K562 (cell line): ENCODE data around the gene ALKBH2. TPM values are rescaled to one million over a fixed set of nuclear protein-coding genes. Genes with fewer than 3 reads are reported as not detected.

Source experiments
- ADNP ChIP-seq: fragments of 200-800 bp; sonication (Bioruptor generic); IDR thresholded peaks from 2 replicates; pipeline ENCODE4 v1.6.1; 2016; ENCODE audit warnings: missing genetic modification characterization, missing compliant biosample characterization
- ETV1 ChIP-seq: fragments of 450-650 bp; conservative IDR thresholded peaks from 2 replicates; pipeline ENCODE4 v1.6.1; 2016; ENCODE audit warnings: missing genetic modification characterization, control low read depth, low read depth, missing compliant biosample characterization
- ETV5 ChIP-seq: sonication (generic); formaldehyde crosslinking; IDR thresholded peaks from 2 replicates; pipeline ENCODE4 v1.4.0; 2020; ENCODE audit warnings: low read depth, mild to moderate bottlenecking, missing genetic modification reagents
- MYNN ChIP-seq, 2 experiments: sonication (generic); formaldehyde crosslinking in 1 of 2; IDR thresholded peaks; 2 replicates each; pipeline versions ENCODE4 v1.5.0 to v1.6.1; 2016 to 2020; ENCODE audit warnings: antibody characterized with exemption in 1 of 2, missing genetic modification reagents in 1 of 2
- NFIC ChIP-seq: fragments of 450-650 bp; IDR thresholded peaks from 2 replicates; pipeline ENCODE4 v1.6.1; 2017; ENCODE audit warnings: mild to moderate bottlenecking, inconsistent platforms
- NRF1 ChIP-seq, 2 experiments: fragments of 450-650 bp; IDR thresholded peaks in 1 of 2; conservative IDR thresholded peaks in 1 of 2; 2 replicates each; pipeline ENCODE4 v1.6.1; 2014; ENCODE audit warnings: mild to moderate bottlenecking in 2 of 2
- PHF20 ChIP-seq: fragments of 450-650 bp; IDR thresholded peaks from 2 replicates; pipeline ENCODE4 v1.6.1; 2018; ENCODE audit not compliant: partially characterized antibody
- XRCC3 ChIP-seq: fragments of 450-650 bp; IDR thresholded peaks from 2 replicates; pipeline ENCODE4 v1.6.1; 2017; ENCODE audit warnings: mild to moderate bottlenecking, moderate library complexity
- ZNF134 ChIP-seq: fragments of 250-450 bp; sonication (Bioruptor Pico); conservative IDR thresholded peaks from 2 replicates; pipeline ENCODE4 v1.4.0; 2020
- polyA plus RNA-seq, 8 experiments: library from polyadenylated mRNA; depleted of rRNA in 4 of 8; stranded (reverse) in 5 of 8; unstranded in 3 of 8; fragments of >200 nt; fragmentation: Nextera tagmentation in 2 of 8; fragmentation: Illumina TruSeq in 1 of 8; extraction: Ambion mirVana in 2 of 8; extraction: Trizol in 1 of 8; gene quantifications; 2 replicates each; pipeline versions ENCODE4 v1.2.1 to v1.2.3, GENCODE V29; 2011 to 2014; ENCODE audit warnings: inconsistent platforms in 1 of 8, missing spikeins in 1 of 8
- total RNA-seq, 7 experiments: library from RNA; depleted of rRNA in 6 of 7; stranded (reverse); fragments of >200 nt in 6 of 7; fragmentation: Illumina TruSeq in 2 of 7; extraction: Trizol in 2 of 7; gene quantifications; 2 replicates each; pipeline versions ENCODE4 v1.2.1 to v1.2.3, GENCODE V29; 2011 to 2021; ENCODE audit warnings: low replicate concordance in 1 of 7
- TF ChIP-seq, protein P1 (sequence below): IDR thresholded peaks from 2 replicates; pipeline ENCODE4 v1.6.1; 2016; ENCODE audit warnings: missing genetic modification characterization, missing compliant biosample characterization
- TF ChIP-seq, protein P2 (sequence below): fragments of 450-650 bp; formaldehyde crosslinking; conservative IDR thresholded peaks from 2 replicates; pipeline ENCODE4 v1.4.0; 2022; ENCODE audit warnings: mild to moderate bottlenecking, missing genetic modification characterization

ALKBH2 gene
- total and polyA plus RNA-seq, 9 of the 15 experiments (the other 6 are each of a cell fraction or from before 2014, with no cell fraction given) = 5.9 to 56.1 (median 41.9) TPM

DNA sequence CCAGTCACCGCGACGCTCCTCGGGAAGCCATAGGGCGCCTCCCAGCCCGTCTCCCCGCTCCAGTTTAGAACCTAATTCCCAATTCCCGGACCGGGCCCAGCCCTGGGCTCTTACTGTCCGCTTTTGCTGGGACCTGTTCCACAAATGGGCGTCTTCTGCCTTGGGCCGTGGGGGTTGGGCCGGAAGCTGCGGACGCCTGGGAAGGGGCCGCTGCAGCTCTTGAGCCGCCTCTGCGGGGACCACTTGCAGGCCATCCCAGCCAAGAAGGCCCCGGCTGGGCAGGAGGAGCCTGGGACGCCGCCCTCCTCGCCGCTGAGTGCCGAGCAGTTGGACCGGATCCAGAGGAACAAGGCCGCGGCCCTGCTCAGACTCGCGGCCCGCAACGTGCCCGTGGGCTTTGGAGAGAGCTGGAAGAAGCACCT, 4.9 kb upstream of the ALKBH2 start (continued):
- TF ChIP-seq MYNN (IDR thresholded peaks at IDR 0.05) (no peak), MYNN (CRISPR knock-in tag; IDR thresholded peaks at IDR 0.05) (no peak), ETV1 (tag) (peak; percentile 35; the same call in 1 of the 2 replicates), ETV5 (0 out of 2 replicates have a peak, but pooled peaks have one; percentile 12), ZNF134 (CRISPR knock-in tag) (no peak), NFIC (peak; percentile 81), ADNP (no peak), PHF20 (peak; percentile 16), NRF1 (conservative IDR thresholded peaks at IDR 0.05 in 1 of 2, IDR thresholded peaks at IDR 0.05 in 1 of 2) (no peak), XRCC3 (no peak)
- TF ChIP-seq, protein P1, sequence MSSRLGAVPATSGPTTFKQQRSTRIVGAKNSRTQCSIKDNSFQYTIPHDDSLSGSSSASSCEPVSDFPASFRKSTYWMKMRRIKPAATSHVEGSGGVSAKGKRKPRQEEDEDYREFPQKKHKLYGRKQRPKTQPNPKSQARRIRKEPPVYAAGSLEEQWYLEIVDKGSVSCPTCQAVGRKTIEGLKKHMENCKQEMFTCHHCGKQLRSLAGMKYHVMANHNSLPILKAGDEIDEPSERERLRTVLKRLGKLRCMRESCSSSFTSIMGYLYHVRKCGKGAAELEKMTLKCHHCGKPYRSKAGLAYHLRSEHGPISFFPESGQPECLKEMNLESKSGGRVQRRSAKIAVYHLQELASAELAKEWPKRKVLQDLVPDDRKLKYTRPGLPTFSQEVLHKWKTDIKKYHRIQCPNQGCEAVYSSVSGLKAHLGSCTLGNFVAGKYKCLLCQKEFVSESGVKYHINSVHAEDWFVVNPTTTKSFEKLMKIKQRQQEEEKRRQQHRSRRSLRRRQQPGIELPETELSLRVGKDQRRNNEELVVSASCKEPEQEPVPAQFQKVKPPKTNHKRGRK (tag) = no peak
- TF ChIP-seq, protein P2, sequence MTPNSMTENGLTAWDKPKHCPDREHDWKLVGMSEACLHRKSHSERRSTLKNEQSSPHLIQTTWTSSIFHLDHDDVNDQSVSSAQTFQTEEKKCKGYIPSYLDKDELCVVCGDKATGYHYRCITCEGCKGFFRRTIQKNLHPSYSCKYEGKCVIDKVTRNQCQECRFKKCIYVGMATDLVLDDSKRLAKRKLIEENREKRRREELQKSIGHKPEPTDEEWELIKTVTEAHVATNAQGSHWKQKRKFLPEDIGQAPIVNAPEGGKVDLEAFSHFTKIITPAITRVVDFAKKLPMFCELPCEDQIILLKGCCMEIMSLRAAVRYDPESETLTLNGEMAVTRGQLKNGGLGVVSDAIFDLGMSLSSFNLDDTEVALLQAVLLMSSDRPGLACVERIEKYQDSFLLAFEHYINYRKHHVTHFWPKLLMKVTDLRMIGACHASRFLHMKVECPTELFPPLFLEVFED (CRISPR knock-in tag) = no peak
